Large intestine (tissue), 3 donors: ENCODE measurements around the gene ADCY7. TPM values are rescaled to one million over a fixed set of nuclear protein-coding genes. Genes with fewer than 3 reads are reported as not detected.
"Not testable (repeated sequence)": the region's sequence is repeated elsewhere in the genome, so short reads cannot be mapped to it uniquely, and the experiment has no call there.

Experiments
- DNase-seq, 2 donors: peaks; one replicate each; pipeline versions ENCODE4 v3.0.0 to v3.0.0-alpha.2; 2013
- H3K27ac ChIP-seq: one replicate; pipeline ENCODE4 v1.5.1; 2013; ENCODE audit warnings: low read length
- H3K27me3 ChIP-seq: 2 replicates; pipeline ENCODE4 v1.6.1; 2013; ENCODE audit warnings: low read length; ENCODE audit not compliant: control insufficient read depth, insufficient read depth
- H3K36me3 ChIP-seq: 2 replicates; pipeline ENCODE4 v1.6.1; 2013; ENCODE audit warnings: low read length; ENCODE audit not compliant: control insufficient read depth, insufficient read depth
- H3K4me1 ChIP-seq: one replicate; pipeline ENCODE4 v1.6.1; 2013; ENCODE audit warnings: low read length; ENCODE audit not compliant: control insufficient read depth, insufficient read depth
- H3K4me3 ChIP-seq: one replicate; pipeline ENCODE4 v1.5.1; 2013; ENCODE audit warnings: low read length
- H3K9me3 ChIP-seq: one replicate; pipeline ENCODE4 v1.6.1; 2013; ENCODE audit warnings: mild to moderate bottlenecking, low read depth, low read length, moderate library complexity; ENCODE audit not compliant: control insufficient read depth
- WGBS: methylation state at CpG from one replicate; pipeline ENCODE4 v1.1.5; 2013; ENCODE audit warnings: low lambda C conversion rate; ENCODE audit not compliant: insufficient coverage; 5-methylcytosine and 5-hydroxymethylcytosine counted together
- polyA plus RNA-seq: library from polyadenylated mRNA; unstranded; fragments of 120-200 nt; gene quantifications from one replicate; pipeline ENCODE4 v1.2.1, GENCODE V29; 2013

ADCY7 gene
- polyA plus RNA-seq, 1 donor = 10.0 TPM

DNA sequence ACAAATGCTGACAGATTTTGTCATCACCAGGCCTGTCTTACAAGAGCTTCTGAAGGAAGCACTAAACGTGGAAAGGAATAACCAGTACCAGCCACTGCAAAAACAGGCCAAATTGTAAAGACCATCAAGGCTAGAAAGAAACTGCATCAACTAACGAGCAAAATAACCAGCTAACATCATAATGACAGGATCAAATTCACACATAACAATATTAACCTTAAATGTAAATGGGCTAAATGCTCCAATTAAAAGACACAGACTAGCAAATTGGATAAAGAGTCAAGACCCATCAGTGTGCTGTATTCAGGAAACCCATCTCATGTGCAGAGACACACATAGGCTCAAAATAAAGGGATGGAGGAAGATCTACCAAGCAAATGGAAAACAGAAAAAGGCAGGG lies 78.9 kb downstream of the ADCY7 start:
- DNase-seq, H3K9me3 ChIP-seq, H3K4me3 ChIP-seq, H3K27ac ChIP-seq, H3K4me1 ChIP-seq, H3K27me3 ChIP-seq: not testable (repeated sequence)
- peaks cover 18% of the 10 kb centered on the region for H3K36me3 ChIP-seq
- no CpG with 5 or more reads among the region's 2 CpGs for WGBS

- DNase-seq = no peak
- Histone ChIP-seq H3K9me3 (no peaks in the 10 kb centered on the region), H3K36me3 (peaks cover 35% of the 10 kb centered on the region), H3K27ac (no peak overlapping the region), H3K4me1 (no peaks in the 10 kb centered on the region), H3K4me3 (no peak overlapping the region), H3K27me3 (no peaks in the 10 kb centered on the region)
- no CpG with 5 or more reads among the region's 5 CpGs for WGBS
Measured at GRCh38 chr16:50351116-50351515, 84.8 kb downstream of the ADCY7 start.

DNA sequence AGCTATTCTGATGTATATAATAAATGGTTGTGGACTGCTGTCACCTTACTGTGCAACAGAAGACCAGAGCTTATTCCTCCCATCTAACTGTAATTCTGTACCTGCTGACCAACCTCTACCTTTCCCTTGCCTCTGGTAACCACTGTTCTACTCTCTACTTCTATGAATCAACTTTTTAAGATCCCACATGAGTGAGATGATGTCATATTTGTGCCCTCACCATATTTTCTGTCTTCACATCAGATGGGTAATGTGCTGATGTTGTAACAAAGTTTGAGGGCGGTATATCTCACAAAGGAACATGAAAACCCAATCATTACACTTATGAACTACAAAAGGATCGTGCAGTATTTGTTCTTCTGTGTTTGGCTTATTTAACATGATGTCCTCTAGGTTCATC lies 85.6 kb downstream of the ADCY7 start:
- Histone ChIP-seq H3K4me3 (no peak overlapping the region), H3K36me3 (peaks cover 35% of the 10 kb centered on the region), H3K9me3 (no peaks in the 10 kb centered on the region), H3K27me3 (no peaks in the 10 kb centered on the region), H3K4me1 (no peaks in the 10 kb centered on the region), H3K27ac (no peak overlapping the region)
- WGBS = no CpG with 5 or more reads among the region's 2 CpGs
- DNase-seq = no peak

DNA sequence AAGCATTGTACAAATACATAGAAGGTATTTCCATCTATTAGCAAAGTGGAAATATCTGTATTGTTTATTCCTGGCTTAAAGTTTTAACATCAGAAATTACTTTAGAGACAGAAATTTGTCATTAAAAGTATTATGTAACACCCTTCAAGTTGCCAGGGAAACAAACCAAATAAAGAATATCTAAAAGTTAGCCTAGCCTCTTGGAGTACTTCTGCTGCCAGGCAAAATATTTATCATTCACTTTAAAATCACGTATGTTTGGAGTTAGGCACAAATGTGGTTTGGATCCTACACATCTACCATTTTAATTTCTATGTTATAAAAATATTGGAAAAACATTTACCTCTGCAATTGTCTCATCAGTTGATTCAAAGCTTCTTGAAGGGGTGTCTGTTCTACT lies 87.7 kb downstream of the ADCY7 start:
- Histone ChIP-seq H3K27me3 (no peaks in the 10 kb centered on the region), H3K27ac (no peak overlapping the region), H3K36me3 (peaks cover 41% of the 10 kb centered on the region), H3K4me1 (no peaks in the 10 kb centered on the region), H3K9me3 (no peaks in the 10 kb centered on the region), H3K4me3 (no peak overlapping the region)
- no peak for DNase-seq
- no CpG with 5 or more reads among the region's 1 CpG for WGBS

DNA sequence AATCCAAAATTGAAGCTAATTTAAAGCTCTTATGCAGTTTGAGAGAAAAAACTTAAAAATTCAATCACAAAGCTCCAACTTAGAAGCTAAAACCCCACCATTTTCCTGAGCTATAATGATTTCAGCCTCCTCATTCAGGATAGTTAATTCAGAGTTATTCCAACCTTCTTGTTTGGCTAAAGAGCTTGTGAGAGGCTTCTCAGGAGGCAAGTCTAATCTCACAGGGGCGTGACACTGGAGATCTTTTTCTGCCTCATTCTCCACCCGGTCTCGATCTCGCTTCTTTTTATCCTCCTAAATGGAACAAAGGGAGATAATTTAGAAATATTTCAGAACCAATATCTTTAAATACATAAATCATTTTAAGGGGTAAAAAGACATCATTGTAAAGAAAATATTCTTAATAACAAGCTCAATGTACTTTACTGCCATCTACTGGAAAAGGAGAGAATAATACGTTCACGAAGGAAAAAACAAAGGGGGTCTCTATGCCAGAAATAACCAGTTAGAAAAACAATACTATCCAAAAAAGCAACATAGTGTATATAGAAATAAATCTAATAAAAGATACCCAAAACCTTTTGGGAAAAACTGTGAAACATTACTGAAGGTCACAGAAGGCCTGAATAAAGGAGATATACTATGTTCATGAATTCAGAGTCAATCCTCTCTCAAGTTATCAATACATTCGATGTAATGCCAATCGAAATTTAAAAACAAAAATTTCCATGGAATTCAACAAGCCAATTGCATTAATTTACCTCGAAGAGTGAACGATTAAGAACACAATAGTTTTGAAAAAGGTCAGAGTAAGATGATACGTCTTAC lies 88.5 kb downstream of the ADCY7 start:
- no peaks in the 10 kb centered on the region for H3K4me1 ChIP-seq
- H3K27me3 ChIP-seq = no peaks in the 10 kb centered on the region
- peaks cover 40% of the 10 kb centered on the region for H3K36me3 ChIP-seq
- DNase-seq = no peak
- no peak overlapping the region for H3K4me3 ChIP-seq
- no peak overlapping the region for H3K27ac ChIP-seq
- no peaks in the 10 kb centered on the region for H3K9me3 ChIP-seq
- WGBS = 84% methylated on average over 9 of the region's 11 CpGs

GRCh38 chr16:50359626-50360025 lies 93.3 kb downstream of the ADCY7 start:
- Histone ChIP-seq H3K4me1 (no peaks in the 10 kb centered on the region), H3K27ac (no peak overlapping the region)
- no peak for DNase-seq

DNA sequence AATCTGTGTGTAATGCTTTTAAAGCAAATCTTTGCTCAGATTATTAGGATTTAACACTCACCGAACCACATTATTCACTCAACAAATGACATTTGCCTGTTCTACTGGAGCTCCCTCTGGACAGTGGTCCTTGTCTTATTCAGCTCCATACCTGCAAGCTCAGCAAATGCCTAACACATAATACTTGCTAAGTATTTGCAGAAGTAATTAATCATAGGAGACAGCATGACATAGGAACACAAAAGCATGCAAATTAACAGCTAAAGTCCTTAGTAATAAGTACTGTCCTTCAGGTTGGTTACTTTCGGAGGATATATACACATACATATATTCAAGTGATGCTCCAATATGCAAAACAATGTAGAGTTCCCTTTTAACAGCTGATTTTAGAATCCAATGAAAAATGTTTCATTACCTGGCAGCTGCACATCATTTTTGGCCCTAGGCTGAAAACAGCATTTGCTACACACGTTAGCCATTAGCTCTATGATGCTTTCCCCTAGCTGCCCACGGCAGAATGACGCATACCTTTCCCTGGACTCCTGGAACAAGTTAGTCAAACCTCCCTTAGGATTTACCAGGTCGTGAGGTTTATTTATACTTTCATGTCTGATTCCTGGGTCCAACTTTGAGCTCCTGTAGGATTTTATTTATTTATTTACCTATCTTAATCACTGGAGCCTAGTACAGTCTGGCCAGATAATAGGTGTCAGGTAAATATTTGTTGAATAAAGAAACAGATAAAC lies 93.9 kb downstream of the ADCY7 start:
- no peaks in the 10 kb centered on the region for H3K9me3 ChIP-seq
- peaks cover 46% of the 10 kb centered on the region for H3K36me3 ChIP-seq
- H3K4me3 ChIP-seq = no peak overlapping the region
- peaks cover 2% of the 10 kb centered on the region for H3K4me1 ChIP-seq
- H3K27ac ChIP-seq = no peak overlapping the region
- H3K27me3 ChIP-seq = no peaks in the 10 kb centered on the region
- 48% methylated on average over 2 of the region's 6 CpGs for WGBS
- DNase-seq = no peak

More at GRCh38 chr16:50359626-50360025, 93.3 kb downstream of the ADCY7 start:
- WGBS = 60% methylated on average over 1 of the region's 1 CpG
- Histone ChIP-seq H3K4me3 (no peak overlapping the region), H3K9me3 (no peaks in the 10 kb centered on the region), H3K36me3 (peaks cover 47% of the 10 kb centered on the region), H3K27me3 (no peaks in the 10 kb centered on the region)

DNA sequence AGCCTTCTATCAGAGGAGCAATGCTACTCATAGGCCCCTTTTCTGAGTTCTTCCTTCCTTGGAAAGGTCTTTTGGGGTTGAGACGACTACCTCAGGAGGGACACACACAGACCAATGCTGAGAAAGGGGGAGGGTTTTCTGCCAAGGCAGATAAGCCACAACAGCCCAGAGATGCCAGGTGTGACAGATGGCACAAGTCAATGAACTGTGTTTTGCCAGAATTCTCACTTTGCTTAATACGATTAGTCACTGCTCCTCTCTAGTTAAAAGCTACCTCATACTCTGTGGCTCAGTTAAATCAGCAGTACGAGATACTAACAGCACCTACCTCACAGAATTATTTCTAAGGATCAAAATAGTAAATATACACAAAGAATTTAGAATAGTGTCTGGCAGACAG lies 94.4 kb downstream of the ADCY7 start:
- H3K36me3 ChIP-seq = peaks cover 46% of the 10 kb centered on the region
- DNase-seq = no peak
- no peak overlapping the region for H3K4me3 ChIP-seq
- no peak overlapping the region for H3K27ac ChIP-seq
- H3K9me3 ChIP-seq = no peaks in the 10 kb centered on the region
- no CpG with 5 or more reads among the region's 3 CpGs for WGBS
- no peaks in the 10 kb centered on the region for H3K27me3 ChIP-seq
- peaks cover 2% of the 10 kb centered on the region for H3K4me1 ChIP-seq

DNA sequence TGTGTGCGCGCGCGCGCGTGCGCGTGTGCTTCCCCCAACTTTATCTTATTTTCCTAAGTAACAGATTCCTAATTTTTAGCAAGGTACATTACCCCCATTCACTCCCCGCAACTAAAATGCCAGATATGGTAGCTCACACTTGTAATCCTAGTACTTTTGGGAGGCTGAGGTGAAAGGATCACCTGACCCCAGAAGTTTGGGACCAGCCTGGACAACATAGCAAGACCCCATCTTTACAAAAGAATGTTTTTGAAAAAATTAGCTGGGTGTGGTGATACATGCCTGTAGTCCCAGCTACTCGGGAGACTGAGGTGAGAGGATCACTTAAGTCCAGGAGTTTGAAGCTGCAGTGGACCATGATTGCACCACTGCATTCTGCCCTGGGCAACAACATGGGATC lies 97.3 kb downstream of the ADCY7 start:
- Histone ChIP-seq H3K4me1 (peaks cover 2% of the 10 kb centered on the region), H3K4me3 (no peak overlapping the region), H3K9me3 (no peaks in the 10 kb centered on the region), H3K36me3 (peaks cover 39% of the 10 kb centered on the region), H3K27ac (no peak overlapping the region), H3K27me3 (no peaks in the 10 kb centered on the region)
- WGBS = 100% methylated on average over 1 of the region's 10 CpGs
- no peak for DNase-seq

DNA sequence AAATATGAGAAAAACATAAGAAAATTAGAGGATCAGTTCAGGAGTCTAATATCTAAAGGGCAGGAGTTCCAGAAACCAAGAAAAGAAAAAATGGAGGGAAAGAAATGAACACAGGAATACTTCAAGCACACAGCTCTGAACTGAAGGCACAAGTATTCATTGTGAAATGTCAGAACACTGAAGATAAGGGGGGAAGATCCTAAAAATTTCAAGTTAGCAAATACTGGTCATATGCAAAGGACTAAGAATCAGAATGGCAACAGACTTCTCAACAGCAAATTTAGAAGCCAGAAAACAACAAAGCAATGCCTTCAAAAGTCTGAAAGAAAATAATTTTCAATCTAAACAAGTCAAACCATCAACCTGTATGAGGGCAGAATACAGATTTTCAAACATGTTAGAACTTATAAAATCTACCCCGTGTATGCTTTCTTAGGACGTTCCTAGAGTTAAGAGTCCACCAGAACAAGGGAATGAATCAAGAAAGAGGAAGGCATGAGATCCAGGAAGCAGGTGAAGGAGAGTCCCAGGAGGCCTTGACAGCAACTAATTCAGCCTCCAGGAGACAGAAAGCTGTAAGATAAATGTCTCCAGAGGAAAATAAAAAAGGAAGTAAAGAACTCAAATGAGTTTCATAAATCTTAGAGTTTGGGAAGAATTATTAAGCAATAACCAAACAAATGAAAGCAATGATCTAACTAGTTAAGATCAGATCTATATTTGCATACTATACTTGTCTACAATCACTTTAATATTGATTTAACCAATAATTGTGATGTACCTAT lies 99.6 kb downstream of the ADCY7 start:
- peaks cover 6% of the 10 kb centered on the region for H3K4me1 ChIP-seq
- 69% methylated on average over 2 of the region's 2 CpGs for WGBS
- DNase-seq = no peak
- no peak overlapping the region for H3K27ac ChIP-seq
- peaks cover 27% of the 10 kb centered on the region for H3K36me3 ChIP-seq
- no peaks in the 10 kb centered on the region for H3K9me3 ChIP-seq
- H3K4me3 ChIP-seq = no peak overlapping the region
- H3K27me3 ChIP-seq = no peaks in the 10 kb centered on the region
